Kasumi-1 (cell line): ENCODE results near the gene IFT81.
"Not testable (repeated sequence)": the region's sequence is repeated elsewhere in the genome, so short reads cannot be mapped to it uniquely, and the experiment has no call there.

Experiments
- DNase-seq, 2 experiments: peaks; one replicate each; lab custom pipeline; 2025; lab: John Stamatoyannopoulos, UW

IFT81 gene

GRCh38 chr12:110246636-110247339, 122.6 kb downstream of the IFT81 start:
- no peak for DNase-seq

DNA sequence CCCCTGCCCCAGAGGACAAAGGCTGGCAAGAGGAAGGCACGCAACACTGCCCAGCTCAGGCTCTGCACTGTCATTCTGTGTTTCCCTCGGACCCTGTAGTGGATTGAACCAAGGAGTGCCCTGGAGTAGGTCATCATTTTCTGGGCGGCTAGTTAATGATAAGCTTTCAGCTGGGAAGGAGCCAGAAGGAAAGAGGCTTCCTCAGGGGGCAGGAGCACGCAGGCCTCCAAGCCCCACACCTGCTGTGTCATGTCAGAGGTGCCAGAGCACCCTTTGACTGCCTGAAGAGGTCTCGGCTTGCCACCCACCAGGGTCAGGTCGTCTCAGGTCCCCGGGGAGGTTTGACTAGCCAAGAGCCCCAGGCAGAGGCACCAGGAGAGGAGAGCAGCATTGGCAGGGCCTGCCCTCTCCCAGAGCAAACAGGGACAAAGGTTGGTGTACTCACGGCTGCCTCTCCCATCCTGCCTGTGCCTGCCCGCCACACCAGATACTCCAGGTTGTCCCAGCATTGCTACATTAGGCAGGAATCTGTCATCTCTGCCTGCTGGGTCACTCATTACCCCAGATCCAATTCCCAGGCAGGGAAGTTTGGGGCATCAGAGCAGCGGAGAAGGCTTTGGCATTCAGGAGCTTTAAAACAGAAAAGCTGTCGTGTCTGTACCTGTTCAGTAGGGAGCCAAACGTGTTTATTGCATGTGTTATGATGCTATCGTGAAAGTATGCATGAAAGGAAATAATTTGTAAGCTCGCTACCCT, 123.4 kb downstream of the IFT81 start:
- DNase-seq, result no peak

GRCh38 chr12:110248096-110248447, 123.9 kb downstream of the IFT81 start:
- DNase-seq, result no peak

DNA sequence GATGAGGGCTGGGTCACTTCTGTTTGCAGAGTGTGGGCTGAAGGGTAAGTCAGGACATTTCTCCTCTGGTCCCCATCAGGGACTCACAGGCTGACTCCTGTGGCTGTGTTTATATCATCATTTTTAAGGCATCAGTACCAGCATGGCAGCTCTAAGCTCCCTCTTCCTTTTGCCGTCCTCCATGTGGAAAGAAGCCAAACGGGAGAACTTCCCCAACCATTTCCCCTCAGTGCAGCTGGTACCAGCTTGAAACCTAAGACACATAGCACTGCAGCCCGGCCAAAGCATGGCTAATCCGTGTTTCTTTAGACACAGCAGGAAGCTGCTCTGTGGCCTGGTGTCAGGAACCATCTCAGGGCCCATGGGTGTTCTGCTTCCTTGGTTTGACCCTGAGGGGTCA, 124.9 kb downstream of the IFT81 start:
- peak; percentile 25 to 37 for DNase-seq

DNA sequence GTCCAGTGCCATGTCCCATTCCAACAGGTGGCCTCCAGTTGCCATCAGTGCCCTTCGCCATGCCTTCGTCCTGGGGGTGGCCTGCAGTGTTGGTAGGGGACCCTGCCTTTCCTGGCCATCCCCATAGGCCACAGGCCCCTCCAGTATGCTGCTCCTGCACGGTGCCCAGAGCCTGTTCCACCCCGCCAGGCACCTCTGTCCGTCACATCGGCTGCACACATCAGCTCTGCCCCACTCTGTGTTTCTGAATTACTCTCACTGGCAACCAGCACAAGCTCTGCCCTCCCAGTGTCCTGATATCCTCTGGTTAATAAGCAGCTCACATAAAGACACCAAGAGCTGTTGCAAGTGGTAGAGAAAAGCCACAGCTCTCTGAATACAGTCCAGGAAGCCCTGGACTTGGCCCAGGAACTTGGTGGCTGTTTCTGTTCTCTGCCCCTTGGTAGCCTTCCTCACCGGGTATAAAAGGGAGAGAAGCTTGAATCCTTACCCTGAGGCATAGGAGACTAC, 125.6 kb downstream of the IFT81 start:
- peak; percentile 48 to 56 for DNase-seq

GRCh38 chr12:110251381-110251780, 127.2 kb downstream of the IFT81 start:
- no peak for DNase-seq

- DNase-seq, result no peak
Observed at GRCh38 chr12:110252716-110253115, 128.6 kb downstream of the IFT81 start.

DNA sequence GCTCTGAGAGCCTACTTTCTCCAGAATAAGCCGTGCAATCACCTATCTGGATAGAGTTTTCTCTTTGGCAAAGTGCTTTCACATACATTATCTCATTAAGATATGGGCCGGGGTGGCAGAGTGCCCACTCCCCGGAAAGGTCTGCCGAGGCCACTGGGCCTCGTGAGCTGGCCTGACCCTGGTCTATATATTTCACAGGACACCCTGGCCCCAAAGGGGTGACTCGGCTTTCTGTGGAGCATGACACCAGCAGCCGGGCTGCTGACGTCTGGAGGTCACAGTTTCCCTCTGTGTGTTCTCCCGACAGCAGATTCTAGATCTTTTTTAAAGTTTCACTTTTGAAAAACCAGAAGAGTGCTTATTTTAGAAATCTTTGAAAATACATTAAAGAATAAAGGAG, 129.0 kb downstream of the IFT81 start:
- no peak for DNase-seq

DNA sequence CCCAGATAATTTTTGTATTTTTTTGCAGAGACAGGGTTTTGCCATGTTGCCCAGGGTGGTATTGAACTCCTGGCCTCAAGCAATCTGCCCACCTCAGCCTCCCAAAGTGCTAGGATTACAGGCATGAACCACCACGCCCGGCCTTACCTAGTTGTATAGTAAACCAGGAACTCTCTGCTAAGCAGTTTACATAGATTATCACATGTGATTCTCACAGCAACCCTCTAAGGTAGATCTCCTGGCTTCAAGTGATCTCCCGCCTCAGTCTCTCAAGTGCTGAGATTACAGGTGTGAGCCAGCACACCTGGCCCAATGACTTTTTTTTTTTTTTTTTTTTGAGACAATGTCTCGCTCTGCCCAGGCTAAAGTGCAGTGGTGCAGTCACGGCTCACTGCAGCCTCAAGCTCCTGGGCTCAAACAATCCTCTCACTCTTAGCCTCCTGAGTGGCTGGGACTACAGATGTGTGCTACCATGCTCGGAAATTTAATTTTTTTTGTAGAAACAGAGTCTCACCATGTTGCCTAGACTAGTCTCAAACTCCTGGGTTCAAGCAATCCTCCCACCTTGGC, 130.9 kb downstream of the IFT81 start:
- no peak for DNase-seq

GRCh38 chr12:110255890-110256456, 131.8 kb downstream of the IFT81 start:
- not testable (repeated sequence) for DNase-seq

DNA sequence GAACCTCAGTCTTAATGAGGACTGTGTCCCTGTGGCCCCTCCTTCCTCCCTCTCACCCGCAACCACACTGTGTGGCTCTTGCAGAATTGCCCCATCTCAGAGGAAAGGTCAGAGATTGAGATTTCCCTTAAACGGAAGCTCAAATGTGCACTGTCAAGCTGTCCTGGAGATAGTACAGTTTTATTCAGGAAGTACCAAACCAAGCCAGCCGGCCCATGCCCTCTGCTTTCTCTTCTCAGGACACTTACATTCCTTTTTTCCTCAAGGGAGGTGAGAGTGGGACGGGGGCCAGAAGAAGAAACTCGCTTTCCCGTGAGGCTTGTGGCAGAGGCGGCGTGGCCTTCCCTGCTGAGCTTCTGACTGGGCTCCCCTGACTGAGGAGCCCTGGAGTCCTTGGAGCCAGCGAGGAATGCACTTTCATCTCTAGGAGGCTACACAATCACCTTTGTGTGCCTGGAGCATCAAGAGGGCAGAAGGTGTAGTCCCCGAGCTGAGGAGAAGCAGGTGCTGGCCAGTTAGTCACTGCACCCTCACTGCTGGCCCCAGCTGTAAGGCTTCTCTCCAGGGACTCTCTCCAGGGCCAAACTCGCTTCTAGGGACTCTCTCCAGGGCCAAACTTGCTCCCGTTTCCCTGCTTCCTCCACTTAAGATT, 132.7 kb downstream of the IFT81 start:
- DNase-seq, result peak; percentile 39 to 44

GRCh38 chr12:110258466-110258865, 134.3 kb downstream of the IFT81 start:
- DNase-seq, result no peak

DNA sequence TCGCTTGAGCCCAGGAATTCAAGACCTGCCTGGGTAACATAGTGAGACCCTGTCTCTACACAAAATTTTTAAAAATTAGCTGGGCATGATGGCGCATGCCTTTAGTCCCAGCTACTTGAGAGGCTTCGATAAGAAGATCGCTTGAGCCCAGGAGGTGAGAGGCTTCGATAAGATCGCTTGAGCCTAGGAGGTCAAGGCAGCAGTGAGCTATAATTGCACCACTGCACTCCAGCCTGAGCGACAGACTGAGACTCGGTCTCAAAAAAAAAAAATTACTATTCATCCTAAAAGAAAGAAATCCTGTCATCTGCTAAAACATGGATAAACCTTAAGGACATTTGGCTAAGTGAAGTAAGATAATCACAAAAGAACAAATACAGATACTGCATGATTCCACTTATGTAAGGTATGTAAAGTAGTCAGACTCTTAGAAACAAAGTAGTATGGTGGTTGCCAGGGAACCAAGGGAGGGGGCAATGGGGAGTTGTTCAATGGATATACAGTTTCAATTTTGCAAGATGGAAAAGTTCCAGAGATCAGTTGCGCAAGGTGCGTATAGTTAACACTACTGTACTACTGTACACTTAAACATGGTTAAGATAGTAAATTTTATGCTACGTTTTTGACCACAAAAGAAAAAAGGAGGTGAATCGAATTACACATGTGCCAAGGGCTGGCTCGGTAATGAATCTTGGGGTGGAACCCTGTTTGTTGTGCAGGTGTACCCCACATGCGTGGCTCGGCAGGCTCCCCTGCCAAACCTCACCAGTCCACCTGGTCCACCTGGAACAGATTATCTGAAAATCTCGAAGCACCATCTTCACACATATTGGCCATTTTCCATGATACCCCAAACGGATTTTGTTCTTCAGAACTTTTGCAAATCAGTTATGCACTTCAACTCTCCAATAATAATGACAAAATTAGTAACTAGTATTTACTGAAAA, 138.6 kb downstream of the IFT81 start:
- DNase-seq, result no peak

DNA sequence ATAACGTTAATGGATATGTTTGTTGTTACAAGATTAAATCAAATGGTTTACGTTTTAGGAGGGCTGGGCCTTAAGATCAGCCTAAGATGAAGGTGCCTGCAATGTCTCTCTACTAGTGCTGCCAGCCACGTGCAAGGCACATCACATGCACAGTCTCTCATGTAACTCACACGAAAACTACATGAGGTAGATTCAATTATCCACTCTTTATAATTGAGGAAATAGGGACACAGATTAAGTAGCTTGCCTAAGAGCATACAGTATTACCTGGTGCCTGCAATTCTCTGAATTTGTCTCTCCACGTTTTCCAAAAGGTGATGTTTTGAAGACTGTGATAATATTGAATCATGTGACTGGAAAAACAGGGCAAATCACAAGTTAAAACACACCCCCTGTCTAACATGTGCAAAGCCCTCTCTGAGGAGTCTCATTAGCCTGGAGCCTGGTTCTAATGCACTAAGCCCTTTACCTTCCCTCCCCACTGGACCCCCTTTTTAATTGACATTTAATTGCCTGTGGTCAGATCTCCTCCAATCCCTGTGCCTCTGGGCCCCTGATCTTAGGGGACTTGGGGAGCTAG, 142.3 kb downstream of the IFT81 start:
- no peak for DNase-seq

- DNase-seq, result no peak
Observed at GRCh38 chr12:110266980-110267620, 142.9 kb downstream of the IFT81 start.
